GM19025 (cell line): ENCODE results near the gene SEMA4B.
A peak's percentile ranks its signal among the peaks of the same experiment; 100 is the strongest.

Experiments used
- ATAC-seq: cut with Tn5 transposase; IDR thresholded peaks from one replicate; pipeline ENCODE4 v1.9.1; 2021; ENCODE audit warnings: mild to moderate bottlenecking, low read depth, moderate library complexity; ENCODE audit not compliant: unreplicated experiment

The SEMA4B gene

GRCh38 chr15:90203473-90203872 lies 2.3 kb downstream of the SEMA4B start:
- no peak for ATAC-seq

- no peak for ATAC-seq
These were observed 2.8 kb downstream of the SEMA4B start for GRCh38 chr15:90203922-90204321.

- no peak for ATAC-seq
These were observed 4.1 kb downstream of the SEMA4B start for GRCh38 chr15:90205050-90205848.

- ATAC-seq, result no peak
These were observed 4.8 kb downstream of the SEMA4B start for GRCh38 chr15:90205886-90206285.

- ATAC-seq, result no peak
These were observed 6.1 kb downstream of the SEMA4B start for GRCh38 chr15:90207252-90207651.

- ATAC-seq, result no peak
These were observed 7.2 kb downstream of the SEMA4B start for GRCh38 chr15:90208356-90208755.

- peak; percentile 48 for ATAC-seq
These were observed 8.5 kb downstream of the SEMA4B start for GRCh38 chr15:90209591-90209990.

- ATAC-seq, result no peak
These were observed 9.5 kb downstream of the SEMA4B start for GRCh38 chr15:90210593-90210992.

GRCh38 chr15:90211009-90211408 lies 9.9 kb downstream of the SEMA4B start:
- no peak for ATAC-seq

- no peak for ATAC-seq
These were observed 10.5 kb downstream of the SEMA4B start for GRCh38 chr15:90211440-90212143.

- no peak for ATAC-seq
These were observed 11.3 kb downstream of the SEMA4B start for GRCh38 chr15:90212221-90213098.

GRCh38 chr15:90213122-90213817 lies 12.1 kb downstream of the SEMA4B start:
- no peak for ATAC-seq

GRCh38 chr15:90213818-90214204 lies 12.7 kb downstream of the SEMA4B start:
- ATAC-seq, result no peak

- ATAC-seq, result no peak
These were observed 13.5 kb downstream of the SEMA4B start for GRCh38 chr15:90214553-90215196.

GRCh38 chr15:90217671-90218394 lies 16.7 kb downstream of the SEMA4B start:
- ATAC-seq, result no peak

GRCh38 chr15:90219421-90220141 lies 18.5 kb downstream of the SEMA4B start:
- ATAC-seq, result no peak

- no peak for ATAC-seq
These were observed 20.2 kb downstream of the SEMA4B start for GRCh38 chr15:90221246-90221900.

- no peak for ATAC-seq
These were observed 21.4 kb downstream of the SEMA4B start for GRCh38 chr15:90222547-90222946.
